DND-41 (cell line): Measurements from ENCODE around the gene LTV1.

Source experiments
- EZH2 ChIP-seq: IDR thresholded peaks from 3 replicates; pipeline ENCODE4 v1.6.1; 2012; ENCODE audit warnings: borderline replicate concordance, low read depth, mild to moderate bottlenecking, moderate library complexity, low read length, inconsistent platforms; ENCODE audit not compliant: severe bottlenecking
- TF ChIP-seq, protein P1 (sequence below): IDR thresholded peaks from 2 replicates; pipeline ENCODE4 v1.5.1; 2012; ENCODE audit warnings: borderline replicate concordance, low read length, moderate library complexity, mild to moderate bottlenecking; ENCODE audit not compliant: poor library complexity, severe bottlenecking; ENCODE audit errors: extremely low read depth

DNA sequence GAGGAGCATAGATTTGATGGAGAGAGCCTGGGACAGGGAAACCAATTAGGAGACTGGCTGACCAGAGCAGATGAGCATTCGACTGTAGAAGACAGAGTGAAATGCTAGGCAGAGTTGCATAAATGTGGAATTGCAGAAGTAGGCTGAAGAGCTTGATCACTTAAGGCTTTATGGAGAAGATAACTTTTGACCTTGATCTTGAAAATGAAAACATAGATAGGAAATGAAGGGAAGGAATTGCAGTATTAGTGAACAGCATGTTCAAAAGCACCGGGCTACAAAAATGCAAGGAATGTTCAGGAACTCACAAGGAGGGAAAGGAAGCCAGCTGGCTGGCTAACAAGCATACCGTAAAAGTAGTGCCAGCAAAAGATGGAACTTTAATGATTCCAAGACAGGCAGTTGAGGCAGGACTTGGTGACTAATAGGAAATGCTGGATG is 20.5 kb upstream of the LTV1 start:
- TF ChIP-seq EZH2, result no peak
- TF ChIP-seq, protein P1, sequence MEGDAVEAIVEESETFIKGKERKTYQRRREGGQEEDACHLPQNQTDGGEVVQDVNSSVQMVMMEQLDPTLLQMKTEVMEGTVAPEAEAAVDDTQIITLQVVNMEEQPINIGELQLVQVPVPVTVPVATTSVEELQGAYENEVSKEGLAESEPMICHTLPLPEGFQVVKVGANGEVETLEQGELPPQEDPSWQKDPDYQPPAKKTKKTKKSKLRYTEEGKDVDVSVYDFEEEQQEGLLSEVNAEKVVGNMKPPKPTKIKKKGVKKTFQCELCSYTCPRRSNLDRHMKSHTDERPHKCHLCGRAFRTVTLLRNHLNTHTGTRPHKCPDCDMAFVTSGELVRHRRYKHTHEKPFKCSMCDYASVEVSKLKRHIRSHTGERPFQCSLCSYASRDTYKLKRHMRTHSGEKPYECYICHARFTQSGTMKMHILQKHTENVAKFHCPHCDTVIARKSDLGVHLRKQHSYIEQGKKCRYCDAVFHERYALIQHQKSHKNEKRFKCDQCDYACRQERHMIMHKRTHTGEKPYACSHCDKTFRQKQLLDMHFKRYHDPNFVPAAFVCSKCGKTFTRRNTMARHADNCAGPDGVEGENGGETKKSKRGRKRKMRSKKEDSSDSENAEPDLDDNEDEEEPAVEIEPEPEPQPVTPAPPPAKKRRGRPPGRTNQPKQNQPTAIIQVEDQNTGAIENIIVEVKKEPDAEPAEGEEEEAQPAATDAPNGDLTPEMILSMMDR, result no peak
